Camera-type eye (tissue), 1 donor: ENCODE measurements around the gene NUTM2G. TPM values are rescaled to one million over a fixed set of nuclear protein-coding genes. Genes with fewer than 3 reads are reported as not detected.

Experiments
- total RNA-seq: library from RNA; depleted of rRNA; stranded (reverse); fragments of >200 nt; gene quantifications from one replicate; pipeline ENCODE4 v1.2.3, GENCODE V29; 2014

The NUTM2G gene
- not detected for total RNA-seq

GRCh38 chr9:96928543-96928942 lies at the start of gene NUTM2G:
Gene NUTM2G, plus strand, starts transcription at chr9:96928843. Its CDS starts 182 bp downstream, at chr9:96929025.

Other genes with a start within 250 kb of the NUTM2G start
- 37.0 TPM for gene ZNF510, start 150.8 kb upstream of the NUTM2G start, total RNA-seq
- 32.7 TPM for gene ZNF782, start 74.3 kb upstream of the NUTM2G start, total RNA-seq
- gene CTSV, start 110.3 kb downstream of the NUTM2G start, total RNA-seq, result 9.3 TPM